ENCODE results near the gene HOXA13. TPM values are rescaled to one million over a fixed set of nuclear protein-coding genes. Genes with fewer than 3 reads are reported as not detected.

The HOXA13 gene
- total RNA-seq, 1 donor from 2014 or later: not detected

DNA sequence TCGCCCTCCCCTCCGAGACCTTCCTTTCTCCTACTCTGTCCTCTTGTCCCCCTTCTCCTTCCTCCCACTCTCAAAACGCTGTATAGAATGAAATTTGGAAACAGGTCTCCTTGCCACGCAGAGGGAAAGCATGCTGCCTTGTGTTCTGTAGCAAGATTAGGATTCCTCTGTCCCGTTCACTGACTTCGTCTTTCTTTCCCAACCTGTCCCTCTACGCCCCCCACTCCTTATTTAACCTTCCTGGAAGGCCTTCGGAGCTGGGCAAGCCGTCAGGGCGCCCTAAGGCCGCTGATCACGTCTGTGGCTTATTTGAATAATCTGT lies 35.9 kb downstream of the HOXA13 start:
- peak overlapping the region; percentile 57 for H3K27ac Mint-ChIP-seq
- POLR2A ChIA-PET: no interaction called here

GRCh38 chr7:27163288-27164044 lies 36.4 kb downstream of the HOXA13 start:
- Mint-ChIP-seq H3K36me3 (ENCODE audit: low read depth) (no peaks in the 10 kb centered on the region), H3K4me1 (peaks cover 19% of the 10 kb centered on the region), H3K27me3 (peaks cover 66% of the 10 kb centered on the region), H3K4me3 (no peak overlapping the region), H3K9me3 (no peaks in the 10 kb centered on the region), H3K27ac (peak overlapping the region; percentile 57)
- CTCF ChIA-PET: interaction anchor here (0.6 to 3.6 kb wide), 7 partner anchors 14 to 1303 kb away, joined by 3 to 94 read pairs (median 4); no protein-coding TSS in a partner anchor
- intact Hi-C loops (cut with micrococcal nuclease): loop anchor here (1.0 to 5.0 kb wide), 7 partner anchors 25 to 1011 kb away; partner anchors contain the start of genes HOXA1, NFE2L3 and SNX10
- POLR2A ChIA-PET: interaction anchor here (1.5 kb wide), 1 partner anchor 25 kb away, joined by 3 read pairs; no protein-coding TSS in a partner anchor
- TF ChIP-seq, protein P1, sequence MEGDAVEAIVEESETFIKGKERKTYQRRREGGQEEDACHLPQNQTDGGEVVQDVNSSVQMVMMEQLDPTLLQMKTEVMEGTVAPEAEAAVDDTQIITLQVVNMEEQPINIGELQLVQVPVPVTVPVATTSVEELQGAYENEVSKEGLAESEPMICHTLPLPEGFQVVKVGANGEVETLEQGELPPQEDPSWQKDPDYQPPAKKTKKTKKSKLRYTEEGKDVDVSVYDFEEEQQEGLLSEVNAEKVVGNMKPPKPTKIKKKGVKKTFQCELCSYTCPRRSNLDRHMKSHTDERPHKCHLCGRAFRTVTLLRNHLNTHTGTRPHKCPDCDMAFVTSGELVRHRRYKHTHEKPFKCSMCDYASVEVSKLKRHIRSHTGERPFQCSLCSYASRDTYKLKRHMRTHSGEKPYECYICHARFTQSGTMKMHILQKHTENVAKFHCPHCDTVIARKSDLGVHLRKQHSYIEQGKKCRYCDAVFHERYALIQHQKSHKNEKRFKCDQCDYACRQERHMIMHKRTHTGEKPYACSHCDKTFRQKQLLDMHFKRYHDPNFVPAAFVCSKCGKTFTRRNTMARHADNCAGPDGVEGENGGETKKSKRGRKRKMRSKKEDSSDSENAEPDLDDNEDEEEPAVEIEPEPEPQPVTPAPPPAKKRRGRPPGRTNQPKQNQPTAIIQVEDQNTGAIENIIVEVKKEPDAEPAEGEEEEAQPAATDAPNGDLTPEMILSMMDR (IDR thresholded peaks at IDR 0.05): no peak
- ATAC-seq (ENCODE audit: low read depth) (no peak), DNase-seq (no peak)

More for the DNA sequence above, 35.9 kb downstream of the HOXA13 start:
- ATAC-seq (ENCODE audit: low read depth) (no peak), DNase-seq (no peak)
- TF ChIP-seq, protein P1 (IDR thresholded peaks at IDR 0.05): no peak
- CTCF ChIA-PET: no interaction called here
- H3K4me1 Mint-ChIP-seq: peaks cover 19% of the 10 kb centered on the region
- no peak overlapping the region for H3K4me3 Mint-ChIP-seq
- no peaks in the 10 kb centered on the region for H3K9me3 Mint-ChIP-seq
- H3K36me3 Mint-ChIP-seq (ENCODE audit: low read depth): no peaks in the 10 kb centered on the region
- intact Hi-C loops (cut with micrococcal nuclease): loop anchor here (1.0 to 5.0 kb wide), 6 partner anchors 24 to 1012 kb away; partner anchors contain the start of genes HOXA1, NFE2L3 and SNX10
- peaks cover 66% of the 10 kb centered on the region for H3K27me3 Mint-ChIP-seq

DNA sequence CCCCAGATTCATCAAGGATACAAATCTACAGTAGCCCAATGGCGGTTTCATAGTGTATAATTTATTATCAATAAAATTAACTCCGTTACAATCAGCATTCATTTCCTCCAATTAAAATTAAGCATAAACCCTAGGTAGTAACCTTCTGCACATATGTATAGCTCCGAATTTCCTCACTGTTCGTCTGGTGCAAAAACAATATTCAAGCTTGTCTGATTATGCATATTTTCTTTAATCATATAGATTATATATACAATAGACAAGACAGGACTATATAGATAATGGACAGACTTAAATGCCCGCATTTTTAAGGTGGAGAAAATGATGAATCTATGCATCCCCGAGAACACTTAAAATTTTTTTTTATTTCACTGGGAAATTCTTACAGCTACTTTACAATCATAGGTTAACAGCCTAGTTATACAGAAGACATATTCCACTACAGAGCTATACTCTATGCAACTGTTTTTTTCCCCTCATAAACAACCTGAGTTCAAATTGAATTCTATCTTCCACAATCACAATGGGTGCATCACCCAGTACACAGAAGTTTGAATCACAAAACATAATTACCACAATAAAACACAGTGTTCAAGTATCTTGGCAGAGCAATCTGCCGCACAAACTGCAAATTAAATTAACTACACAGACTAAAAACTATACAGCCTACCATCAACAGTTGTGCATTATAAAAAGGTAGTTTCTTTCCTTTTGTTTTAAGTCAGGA lies 37.2 kb downstream of the HOXA13 start:
- ATAC-seq (ENCODE audit: low read depth) (no peak), DNase-seq (no peak)
- Mint-ChIP-seq H3K36me3 (ENCODE audit: low read depth) (no peaks in the 10 kb centered on the region), H3K9me3 (no peaks in the 10 kb centered on the region), H3K27ac (peak overlapping the region; percentile 4), H3K27me3 (peaks cover 68% of the 10 kb centered on the region), H3K4me3 (no peak overlapping the region), H3K4me1 (peaks cover 24% of the 10 kb centered on the region)
- CTCF ChIA-PET: interaction anchor here (0.6 to 3.6 kb wide), 11 partner anchors 14 to 1302 kb away, joined by 3 to 94 read pairs (median 4); no protein-coding TSS in a partner anchor
- intact Hi-C loops (cut with micrococcal nuclease): loop anchor here (2.0 to 5.0 kb wide), 6 partner anchors 34 to 1010 kb away; partner anchors contain the start of genes HOXA1, NFE2L3 and SNX10
- TF ChIP-seq, protein P1 (IDR thresholded peaks at IDR 0.05): no peak
- POLR2A ChIA-PET: interaction anchor here (1.5 kb wide), 1 partner anchor 26 kb away, joined by 3 read pairs; no protein-coding TSS in a partner anchor

DNA sequence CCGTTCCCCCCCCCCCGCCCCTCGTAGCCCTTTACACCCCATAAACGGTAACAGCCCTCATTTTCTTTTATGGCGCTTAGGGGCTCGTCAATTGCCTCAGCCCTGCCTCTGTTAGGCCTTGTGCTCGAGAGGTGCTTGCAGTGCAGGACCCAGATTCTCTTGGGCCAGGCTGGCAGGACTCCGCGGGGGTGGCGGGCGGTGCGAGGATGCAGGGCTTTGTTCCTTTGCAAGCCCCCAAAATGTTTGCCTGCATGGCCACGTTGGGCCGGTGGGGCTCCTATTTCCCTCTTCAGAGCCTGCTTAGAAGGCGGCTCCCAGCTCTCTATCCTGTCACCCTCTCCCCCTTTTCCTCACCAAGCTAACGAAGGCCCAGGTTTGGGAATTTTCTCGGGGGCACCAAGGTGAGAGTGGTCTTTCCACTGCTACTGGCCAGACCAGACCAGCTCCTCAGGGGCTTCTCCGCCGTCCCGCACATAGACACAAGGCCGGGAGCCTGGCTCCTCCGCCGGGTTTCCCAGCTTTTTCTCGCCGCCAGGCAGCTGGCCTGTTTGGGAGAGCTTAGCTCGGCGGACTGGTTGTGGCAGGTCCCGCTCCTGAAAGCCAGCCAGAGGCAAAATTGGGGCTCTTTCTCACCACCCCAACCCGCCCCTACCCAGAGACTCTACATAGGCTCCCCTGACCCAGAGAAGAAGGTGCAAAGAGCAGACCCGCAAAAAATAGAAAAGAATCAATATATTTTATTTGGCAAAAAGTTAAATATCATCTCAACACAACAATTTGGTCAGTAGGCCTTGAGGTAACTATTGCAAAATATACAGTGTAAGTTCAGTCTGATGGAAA lies 38.0 kb downstream of the HOXA13 start:
- no peak for ATAC-seq (ENCODE audit: low read depth)
- POLR2A ChIA-PET: interaction anchor here (1.5 to 1.7 kb wide), 2 partner anchors 26 to 480 kb away, joined by 3 to 6 read pairs; no protein-coding TSS in a partner anchor
- Mint-ChIP-seq H3K4me3 (no peak overlapping the region), H3K9me3 (no peaks in the 10 kb centered on the region), H3K36me3 (ENCODE audit: low read depth) (no peaks in the 10 kb centered on the region), H3K27me3 (peaks cover 70% of the 10 kb centered on the region), H3K27ac (no peak overlapping the region), H3K4me1 (peaks cover 26% of the 10 kb centered on the region)
- intact Hi-C loops (cut with micrococcal nuclease): loop anchor here (1.0 to 5.0 kb wide), 19 partner anchors 12 to 1903 kb away; partner anchors contain the start of genes HOXA1, NFE2L3 and SNX10
- TF ChIP-seq, protein P1 (IDR thresholded peaks at IDR 0.05): no peak
- peak; percentile 14 for DNase-seq
- CTCF ChIA-PET: interaction anchor here (0.8 to 3.6 kb wide), 15 partner anchors 15 to 1297 kb away, joined by 3 to 94 read pairs (median 4); no protein-coding TSS in a partner anchor

Measured in activated B cell treated with CpG ODN at 0.5 μM for 24 hours (primary cell).